CD4-positive, alpha-beta T cell treated with Interleukin-12 subunit alpha and Interleukin-12 subunit beta, for 1 hour (primary cell): Measurements from ENCODE around the gene CACNG8.

Experiments used
- DNase-seq: peaks from one replicate; pipeline ENCODE4 v3.0.0-alpha.2; 2020

Gene CACNG8

DNA sequence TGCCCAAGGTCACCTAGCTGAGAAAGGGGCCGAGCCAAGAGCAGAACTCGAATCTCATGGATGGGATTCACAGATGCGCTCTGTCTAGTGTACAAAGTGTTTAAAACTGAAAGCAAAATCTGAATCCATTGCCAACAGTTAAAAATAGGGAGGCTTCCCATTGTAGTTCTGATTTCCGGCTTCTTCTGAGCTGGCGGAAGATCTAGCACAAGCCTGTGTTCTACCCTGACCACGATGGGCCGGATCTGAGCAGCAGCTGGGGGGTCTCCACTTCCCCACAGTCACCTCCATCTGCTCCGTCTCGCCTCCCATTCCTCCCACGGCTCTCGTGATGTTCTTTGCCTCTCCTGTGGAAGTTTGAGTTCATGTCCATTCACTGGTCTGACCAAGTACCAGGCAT, 2.4 kb downstream of the CACNG8 start:
- no peak for DNase-seq

DNA sequence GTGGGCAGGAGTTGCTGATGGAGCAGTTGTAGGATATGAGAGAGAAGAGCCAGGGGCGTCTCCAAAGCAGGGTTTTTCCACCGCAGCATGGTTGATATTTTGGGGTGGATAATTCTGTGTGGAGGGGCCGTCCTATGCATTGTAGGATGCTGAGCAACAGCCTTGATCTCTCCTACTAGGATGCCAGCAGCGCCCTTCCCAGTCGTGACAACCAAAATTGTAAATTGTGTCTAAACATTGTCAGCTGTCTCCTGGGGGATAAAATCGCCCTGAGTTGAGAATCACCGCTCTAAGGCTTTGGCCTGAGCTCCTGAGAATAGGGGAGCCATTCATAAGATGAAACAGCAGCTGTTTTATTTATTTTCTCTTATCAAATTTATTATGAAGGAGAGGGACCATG, 4.2 kb downstream of the CACNG8 start:
- no peak for DNase-seq

DNA sequence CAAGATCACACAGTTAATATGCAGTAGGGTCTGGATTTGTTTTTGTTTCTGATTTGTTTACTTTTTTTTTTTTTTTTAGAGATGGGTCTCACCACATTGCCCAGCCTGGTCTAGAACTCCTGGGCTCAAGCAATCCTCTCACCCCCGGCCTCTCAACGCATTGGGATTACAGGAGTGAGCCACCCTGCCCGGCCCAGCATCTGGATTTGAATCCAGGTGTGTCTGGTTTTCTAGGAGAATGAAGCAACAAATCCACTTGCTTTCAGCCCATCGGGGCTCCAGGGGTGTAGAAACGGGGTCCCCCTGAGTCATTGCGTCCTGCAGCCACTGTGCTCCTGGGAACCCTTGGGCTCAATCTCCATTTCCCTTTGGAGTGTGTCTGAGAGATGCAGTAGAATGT, 6.6 kb downstream of the CACNG8 start:
- no peak for DNase-seq

DNA sequence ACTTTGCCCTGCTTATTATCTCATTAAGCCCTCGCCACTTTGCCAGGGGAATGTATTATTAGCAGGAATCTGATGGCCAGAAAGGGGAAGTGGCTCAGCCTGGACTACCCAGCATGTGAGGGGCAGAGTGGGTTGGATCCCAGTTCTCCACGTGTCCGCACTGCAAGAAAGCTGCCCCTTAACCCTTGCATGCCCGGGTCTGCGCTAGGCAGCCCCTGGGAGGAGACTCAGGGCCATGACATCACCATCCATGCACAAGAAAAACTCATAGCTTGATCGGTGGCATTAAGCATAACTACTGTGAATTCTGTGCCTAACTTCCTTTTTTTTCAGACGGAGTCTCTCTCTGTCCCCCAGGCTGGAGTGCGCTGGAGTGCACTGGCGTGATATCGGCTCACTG, 8.9 kb downstream of the CACNG8 start:
- no peak for DNase-seq

DNA sequence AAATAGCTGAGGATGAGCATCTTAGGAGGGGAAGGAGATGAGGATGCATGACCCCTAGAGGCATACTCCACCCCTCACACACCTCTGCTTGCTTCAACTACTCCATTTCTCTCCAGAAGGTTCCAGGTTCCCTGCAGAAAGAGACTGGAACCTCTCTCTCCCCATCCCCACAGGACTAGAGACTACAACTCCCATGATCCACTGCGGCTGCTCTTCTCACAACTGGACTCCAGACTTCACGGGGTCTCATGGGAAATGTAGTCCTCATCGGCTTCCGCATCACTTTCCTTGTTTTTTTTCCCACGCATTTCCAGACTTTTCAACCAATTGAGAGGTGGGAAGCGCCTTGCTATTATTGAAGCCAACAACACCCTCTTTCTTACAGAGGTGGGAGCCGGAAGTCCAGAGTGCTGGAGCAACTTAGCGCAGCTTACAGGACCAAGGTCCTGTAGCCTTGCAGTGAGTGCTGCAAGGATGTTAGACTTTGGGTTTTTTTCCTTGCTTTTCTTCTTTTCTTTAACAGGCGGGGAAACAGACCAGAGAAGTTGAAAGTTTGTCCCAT, 14.8 kb downstream of the CACNG8 start:
- DNase-seq, result peak; percentile 71

DNA sequence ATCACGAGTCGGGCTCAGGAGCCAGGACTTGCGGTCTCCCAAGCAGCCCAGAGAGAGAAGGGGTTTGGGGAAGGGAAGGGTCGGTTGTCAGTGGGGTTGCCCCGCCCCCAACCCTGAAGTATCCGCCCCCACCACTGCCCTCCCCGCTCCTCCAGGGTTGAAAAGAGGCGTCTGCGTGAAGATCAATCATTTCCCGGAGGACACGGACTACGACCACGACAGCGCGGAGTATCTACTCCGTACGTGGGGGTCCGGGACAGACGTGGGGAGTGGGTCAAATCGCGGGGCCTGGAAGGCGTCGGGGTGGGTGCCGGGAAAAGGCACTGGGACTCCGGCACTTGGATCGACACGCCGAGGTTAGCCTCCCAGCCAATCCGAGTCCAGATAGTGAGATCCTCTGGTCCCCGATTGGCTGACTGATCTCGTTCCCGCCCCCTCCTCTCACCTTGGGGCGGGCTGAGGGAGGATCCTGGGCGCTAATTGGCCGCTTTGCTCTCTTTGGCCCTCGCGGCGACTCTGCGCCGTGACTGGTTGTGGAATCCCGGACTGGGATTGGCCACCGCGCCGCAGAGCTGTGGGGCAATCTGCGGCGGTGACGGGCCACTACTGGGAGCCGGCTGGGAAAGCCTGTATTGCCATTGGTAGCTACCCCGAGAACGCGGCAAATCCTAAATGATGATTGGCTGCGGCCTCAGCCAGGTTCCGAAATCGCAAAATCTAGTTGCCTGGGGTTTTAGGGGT, 15.4 kb downstream of the CACNG8 start:
- DNase-seq, result peak; percentile 42

DNA sequence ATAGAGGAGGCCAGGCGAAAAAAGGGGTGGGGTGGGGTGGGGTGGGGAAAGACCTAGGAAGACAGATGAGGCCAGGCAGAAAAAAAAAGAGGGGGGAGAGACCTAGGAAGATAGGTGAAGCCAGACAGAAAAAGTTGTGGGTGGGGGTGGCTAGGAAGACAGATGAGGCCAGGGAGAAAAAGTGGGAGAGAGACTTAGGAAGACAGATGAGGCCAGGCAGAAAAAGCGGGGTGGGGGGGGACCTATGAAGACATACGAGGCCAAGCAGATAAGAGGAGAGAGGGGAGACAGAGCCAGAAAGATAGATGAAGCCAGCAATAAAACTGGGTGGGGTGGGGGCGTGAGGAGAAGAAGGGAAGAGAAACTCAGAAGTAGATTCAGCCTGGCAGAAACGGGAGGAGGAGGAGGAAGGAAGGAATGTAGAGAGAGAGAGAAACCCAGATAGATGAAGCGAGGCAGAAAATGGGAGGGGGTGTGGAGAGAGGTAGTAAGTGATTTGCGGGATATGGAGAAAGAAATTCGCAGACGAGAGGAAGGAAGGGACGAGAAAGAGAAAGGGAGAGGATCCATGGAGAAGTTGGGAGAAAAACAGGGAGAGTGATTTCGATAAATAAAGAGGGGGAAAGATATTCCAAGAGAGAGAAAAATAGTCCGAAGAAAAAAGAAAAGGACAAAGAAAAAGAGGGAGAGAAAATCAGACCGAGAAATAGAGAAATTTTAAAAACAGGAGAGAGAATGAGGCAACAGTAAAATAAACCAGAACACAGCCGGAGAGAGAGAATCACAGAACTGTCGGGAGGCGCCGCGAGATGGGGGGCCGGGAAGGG, 16.5 kb downstream of the CACNG8 start:
- no peak for DNase-seq

DNA sequence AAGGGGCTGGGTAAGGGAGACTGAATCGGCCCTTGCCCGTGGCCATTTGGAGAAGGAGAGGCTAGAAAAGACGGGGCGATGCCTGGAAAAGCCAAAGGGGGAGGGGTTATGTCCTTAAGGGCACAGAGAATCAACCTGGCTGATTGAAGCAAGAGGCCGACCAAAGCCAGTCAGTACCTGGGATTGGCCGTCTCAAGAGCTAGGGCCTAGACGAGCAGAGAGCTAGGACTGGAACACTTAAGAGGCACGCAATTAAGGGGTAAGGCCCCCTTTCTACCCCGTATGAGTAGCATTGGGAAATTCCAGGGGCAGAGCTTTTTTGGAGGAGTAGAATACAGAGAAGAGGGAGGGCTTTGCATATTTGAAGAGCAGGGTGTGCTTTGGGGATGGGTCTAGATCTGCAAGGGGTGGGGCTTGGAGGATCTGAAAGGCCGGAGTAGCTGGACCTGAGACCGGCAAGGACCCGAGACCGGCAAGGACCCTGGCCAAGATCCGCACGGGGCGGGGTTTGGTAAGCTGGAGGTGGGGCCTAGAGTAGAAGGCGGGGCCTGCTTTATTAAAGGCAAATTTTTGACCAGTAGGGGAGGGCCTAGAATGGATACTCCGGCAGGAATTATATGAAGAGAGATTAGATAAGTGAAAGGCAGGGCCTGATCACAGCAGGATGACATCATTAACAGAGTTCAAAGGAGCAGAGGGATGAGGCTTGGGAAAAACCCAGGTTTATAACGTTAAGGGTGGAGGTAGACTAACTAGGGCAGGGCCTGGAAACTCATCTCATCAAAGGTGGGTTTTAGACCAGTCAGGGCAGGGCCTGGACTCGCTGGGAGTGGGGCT, 18.0 kb downstream of the CACNG8 start:
- no peak for DNase-seq

DNA sequence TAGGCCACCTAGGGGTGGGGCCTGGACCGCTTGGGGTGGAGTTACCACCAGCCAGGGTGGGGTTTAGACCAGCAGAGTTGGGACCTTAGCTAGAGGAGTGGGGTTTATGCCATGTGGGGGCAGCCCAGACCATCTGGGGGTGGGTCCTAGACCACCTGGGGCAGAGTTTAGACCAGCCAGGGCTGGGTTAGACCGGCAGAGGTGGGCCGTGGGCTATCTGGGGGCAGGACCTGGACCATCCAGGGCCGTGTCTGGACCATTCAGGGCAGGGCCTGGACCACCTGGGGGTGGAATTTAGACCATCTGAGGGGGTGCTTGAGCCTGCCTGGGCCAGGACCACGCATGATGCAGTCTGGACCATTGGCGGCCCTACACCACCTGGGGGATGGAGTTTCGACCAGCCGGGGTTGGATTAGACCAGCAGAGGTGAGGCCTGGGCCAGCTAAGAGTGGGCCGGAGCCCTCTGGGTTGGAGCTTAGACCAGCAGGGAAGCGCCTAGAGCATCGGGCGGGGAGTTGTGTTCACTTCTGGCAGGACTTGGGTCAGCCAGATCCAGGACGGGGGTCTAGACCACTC, 18.7 kb downstream of the CACNG8 start:
- no peak for DNase-seq

DNA sequence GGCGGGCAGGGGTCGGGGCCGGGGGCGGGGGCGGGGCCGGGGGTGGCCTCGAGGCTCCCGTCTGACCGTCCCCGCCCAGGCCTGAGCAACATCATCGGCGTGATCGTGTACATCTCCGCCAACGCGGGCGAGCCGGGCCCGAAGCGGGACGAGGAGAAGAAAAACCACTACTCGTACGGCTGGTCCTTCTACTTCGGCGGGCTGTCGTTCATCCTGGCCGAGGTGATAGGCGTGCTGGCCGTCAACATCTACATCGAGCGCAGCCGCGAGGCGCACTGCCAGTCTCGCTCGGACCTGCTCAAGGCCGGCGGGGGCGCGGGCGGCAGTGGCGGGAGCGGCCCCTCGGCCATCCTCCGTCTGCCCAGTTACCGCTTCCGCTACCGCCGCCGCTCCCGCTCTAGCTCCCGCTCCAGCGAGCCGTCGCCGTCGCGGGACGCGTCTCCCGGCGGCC, 19.3 kb downstream of the CACNG8 start:
- no peak for DNase-seq

DNA sequence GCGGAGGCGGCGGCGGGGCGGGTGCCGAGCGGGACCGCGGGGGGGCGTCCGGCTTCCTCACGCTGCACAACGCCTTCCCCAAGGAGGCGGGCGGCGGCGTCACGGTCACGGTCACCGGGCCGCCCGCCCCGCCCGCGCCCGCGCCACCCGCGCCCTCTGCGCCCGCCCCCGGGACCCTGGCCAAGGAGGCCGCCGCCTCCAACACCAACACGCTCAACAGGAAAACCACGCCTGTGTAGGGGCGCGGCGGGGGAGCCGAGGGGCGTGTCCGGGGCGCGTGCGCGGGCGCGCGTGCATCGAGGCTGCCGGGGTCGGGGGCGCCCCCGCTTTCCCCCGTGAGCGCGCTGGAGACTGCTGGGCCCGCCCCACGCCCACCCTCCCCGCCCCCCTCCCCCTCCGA, 19.9 kb downstream of the CACNG8 start:
- peak; percentile 18 for DNase-seq

DNA sequence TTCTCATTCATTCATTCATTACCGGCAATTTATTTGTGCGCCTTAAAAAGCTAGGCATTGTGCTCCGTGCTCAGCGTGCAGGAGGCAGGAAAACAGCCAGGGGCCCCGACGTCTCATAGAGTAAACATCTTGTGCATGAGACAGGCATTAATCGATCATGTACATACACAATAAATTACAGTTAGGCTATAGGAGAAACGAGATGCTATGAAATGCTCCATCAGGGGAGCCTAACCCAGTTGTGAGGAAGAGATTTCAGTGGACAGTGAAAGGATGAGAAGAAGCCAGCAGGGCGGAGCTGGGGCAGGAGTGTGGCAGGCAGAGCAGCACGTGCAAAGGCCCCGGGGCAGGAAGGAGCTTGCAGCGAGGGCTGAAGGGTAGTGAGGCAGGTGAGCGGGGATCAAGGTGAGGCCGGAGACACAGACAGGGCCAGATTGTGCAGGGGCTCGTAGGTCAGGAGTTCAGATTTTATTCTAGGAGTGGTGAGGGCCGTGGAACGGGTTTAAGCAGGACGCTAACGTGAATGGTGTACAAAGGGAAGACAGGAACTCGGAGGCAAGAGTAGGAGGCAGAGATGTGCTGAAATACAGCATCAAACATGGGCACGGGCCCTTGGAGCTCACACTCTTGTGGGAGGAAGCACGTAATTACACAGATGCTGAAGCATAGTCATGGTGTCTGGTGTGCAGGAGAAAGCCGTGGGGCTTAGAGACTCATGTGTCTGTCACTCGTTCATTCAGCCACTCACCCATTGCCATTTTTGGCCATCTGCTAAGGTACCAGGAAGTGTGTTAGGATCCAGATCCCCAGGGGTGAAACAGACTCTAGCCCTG, 20.9 kb downstream of the CACNG8 start:
- DNase-seq, result no peak

DNA sequence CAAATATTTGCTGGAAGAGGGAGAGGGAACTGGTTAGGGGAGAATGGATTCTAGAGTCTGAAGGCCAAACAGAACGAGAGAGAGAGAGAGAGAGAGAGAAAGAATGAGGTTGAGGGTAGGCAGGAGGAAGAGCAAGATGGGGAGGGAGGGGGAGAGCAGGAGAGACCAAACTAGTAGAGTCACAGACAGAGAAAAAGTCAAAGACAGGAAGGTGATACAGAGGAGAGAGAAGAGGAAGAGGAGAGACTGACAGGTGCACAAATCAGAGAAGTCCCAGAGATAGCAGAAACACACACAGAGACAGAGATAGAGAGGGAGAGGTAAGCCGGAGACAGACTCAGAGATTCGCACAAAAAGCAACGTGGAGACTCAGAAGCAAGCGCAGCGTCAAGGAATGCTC, 23.1 kb downstream of the CACNG8 start:
- DNase-seq, result no peak

DNA sequence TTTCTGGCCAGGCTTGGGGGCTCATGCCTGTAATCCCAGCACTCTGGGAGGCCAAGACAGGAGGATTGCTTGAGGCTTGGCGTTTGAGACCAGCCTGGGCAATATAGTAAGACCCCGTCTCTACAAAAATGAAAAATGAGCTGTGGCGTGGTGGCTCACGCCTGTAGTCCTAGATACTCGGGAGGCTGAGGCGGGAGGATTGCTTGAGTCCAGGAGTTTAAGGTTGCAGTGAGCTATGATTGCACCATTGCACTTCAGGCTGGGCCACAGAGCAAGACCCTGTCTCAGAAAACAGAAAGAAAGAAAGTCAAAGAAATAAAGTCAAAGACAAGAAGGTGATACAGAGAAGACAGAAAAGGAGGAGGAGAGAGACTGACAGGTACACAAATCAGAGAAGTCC, 26.2 kb downstream of the CACNG8 start:
- no peak for DNase-seq

DNA sequence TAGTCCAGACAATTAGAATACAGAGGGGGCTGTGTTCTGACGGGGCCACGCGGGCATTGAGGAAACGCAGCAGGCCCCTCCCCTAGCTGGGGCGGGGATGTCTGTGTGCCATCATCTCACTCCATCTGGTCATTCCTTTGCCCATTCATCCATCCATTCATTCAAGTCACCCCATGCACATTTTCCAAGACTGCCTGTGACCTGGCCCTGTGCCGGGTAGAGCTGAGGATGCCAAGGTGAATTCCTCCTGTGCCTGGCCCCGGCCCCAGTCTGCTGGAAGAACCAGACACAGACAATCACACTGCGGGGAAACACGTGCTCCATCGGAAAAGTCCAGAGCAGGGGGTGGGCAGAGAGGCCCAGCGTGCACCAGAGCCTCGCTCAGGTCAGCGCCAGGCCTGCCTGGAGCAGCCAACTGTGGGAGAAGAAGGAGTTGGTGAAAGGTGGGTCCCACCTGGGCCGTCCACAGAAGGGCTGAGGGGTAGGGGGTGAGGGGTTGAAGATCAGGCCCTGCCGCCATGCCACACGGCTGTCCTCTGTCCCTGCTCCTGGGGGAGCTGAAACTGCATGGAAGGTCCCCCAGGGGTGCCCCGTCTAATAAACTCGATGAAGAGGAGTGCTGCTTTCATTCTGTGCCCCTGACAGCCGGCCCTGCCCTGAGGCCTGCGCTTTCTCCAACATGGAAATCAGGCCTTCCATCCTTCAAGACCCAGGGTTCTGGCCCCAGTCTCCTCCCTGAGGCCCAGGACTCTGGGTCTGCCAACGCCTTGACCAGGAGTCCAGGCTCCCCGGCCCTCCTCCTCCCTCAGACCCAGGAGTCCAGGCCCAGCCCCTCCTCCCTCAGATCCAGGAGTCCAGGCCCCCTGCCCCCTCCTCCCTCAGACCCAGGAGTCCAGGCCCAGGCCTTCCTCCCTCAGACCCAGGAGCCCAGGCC, 27.1 kb downstream of the CACNG8 start:
- DNase-seq, result no peak

DNA sequence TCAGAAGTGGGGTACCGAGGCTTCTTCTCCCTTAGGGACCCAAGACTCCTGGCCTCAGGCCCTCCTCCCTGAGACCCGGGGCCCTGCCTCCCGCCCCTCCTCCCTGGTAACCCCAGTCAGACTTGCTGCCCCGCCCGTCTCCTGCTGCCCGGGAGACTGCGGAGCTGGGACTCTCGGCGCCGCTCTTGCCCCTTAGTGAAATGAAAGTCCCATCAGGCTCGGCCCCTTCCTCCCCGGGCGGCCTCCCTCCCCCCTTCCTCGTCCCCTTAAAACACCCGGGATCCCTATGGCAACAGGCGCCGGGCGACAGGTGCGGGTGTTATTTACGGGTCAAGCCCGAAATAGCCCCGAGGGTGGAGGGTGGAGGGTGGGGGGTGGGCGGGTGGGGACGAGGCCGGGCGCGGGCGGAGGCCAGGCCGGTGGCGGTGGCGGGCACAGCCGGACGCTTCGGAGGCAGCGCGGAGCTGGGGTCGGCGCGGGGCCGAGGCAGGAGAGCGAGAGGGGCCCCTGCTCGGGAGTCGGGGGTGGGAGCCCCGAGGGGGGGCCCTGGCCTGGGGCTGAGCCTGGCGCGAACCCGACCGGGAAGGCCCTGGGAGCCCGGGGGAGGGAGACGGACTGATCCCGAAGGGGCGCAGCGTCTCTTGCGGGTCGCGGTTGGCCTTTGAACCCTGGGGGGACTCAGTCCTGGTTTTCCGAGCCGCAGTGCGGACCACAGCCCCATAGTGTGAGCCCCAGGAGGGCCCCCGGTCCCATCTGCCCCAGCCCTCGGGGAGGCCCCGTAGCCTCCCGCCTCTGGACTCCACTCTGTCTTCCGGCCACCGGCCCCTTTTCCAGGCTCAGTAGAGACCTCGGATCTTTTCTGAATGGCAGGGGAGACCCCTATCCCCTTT, 28.7 kb downstream of the CACNG8 start, which contains the start of gene CACNG6:
Gene CACNG6, plus strand, starts transcription at position 414 of the 890 bp plus-strand sequence. CDS start 1,241 bp downstream, outside the sequence.
- DNase-seq, result no peak

DNA sequence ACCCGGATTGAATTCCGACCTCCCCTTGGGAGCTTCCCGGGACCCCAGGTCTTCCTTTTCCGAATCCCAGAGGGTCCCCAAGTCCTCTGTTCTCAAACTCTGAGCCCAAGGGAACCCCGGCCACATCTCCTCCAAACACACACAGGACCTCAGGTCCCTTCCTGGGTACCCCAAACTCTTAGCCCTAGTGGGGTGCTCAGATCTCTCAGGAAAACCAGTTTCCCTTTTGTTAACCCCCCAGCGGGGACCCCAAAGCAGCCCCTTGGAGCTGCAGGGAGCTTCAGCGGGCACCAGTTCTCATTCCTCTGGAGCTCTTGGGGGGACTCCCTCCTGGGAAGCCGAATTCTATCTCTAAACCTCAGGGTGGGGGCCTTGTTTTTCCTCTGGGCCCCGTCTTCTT, 29.5 kb downstream of the CACNG8 start:
- no peak for DNase-seq

DNA sequence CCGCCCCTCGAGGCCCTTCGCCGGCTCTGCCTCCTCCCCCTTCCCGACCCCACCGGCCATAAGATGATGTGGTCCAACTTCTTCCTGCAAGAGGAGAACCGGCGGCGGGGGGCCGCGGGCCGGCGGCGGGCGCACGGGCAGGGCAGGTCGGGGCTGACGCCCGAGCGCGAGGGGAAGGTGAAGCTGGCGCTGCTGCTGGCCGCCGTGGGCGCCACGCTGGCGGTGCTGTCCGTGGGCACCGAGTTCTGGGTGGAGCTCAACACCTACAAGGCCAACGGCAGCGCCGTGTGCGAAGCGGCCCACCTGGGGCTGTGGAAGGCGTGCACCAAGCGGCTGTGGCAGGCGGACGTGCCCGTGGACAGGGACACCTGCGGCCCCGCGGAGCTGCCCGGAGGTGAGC, 30.1 kb downstream of the CACNG8 start:
- DNase-seq, result no peak

DNA sequence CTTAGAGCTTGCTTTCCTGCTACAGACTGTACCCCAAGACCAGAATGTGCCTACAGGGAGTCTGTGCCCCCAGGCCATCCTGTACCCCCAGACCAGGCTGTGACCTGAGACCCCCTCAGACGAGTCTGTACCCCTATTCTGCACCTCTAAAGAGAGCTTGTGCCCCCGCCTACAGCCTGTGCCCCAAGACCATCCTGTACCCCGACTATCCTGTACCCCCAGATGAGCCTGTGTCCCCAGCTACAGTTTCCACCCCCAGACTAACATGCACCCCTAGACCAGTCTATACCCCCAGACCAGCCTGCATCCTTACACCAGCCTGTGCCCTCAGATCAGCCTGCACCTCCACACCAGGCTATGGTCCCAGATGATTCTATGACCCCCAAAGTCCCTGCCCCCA, 30.7 kb downstream of the CACNG8 start:
- no peak for DNase-seq
